ENCODE measurements around the gene SDCCAG8.

The SDCCAG8 gene

DNA sequence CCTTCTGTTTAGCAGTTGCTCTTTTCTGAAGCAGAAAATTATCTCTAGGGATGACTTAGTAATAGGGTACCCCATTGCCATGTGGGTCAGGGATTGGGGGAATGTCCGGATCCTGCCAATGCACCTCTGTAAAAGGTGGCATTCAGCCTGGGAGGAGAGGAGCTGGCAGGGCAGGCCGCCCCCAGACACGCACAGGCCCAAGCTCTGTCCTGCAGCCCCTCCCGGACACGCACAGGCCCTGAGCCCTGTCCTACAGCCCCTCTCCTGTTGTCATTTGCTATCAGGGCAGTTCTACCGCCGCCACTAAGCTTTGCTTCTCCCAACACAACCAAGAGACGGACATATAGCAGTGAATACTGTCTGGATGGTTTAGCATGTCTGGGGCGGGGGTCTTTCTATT is 219.1 kb downstream of the SDCCAG8 start:
- Histone ChIP-seq H3K27ac (ENCODE audit: low read depth, low read length) (no peak overlapping the region), H3K9me3 (ENCODE audit: control insufficient read depth in 1 of 2, low read length in 2 of 2) (no peaks in the 10 kb centered on the region), H3K9ac (ENCODE audit: low read depth in 1 of 2, low read length in 2 of 2) (no peak overlapping the region), H3K27me3 (ENCODE audit: control insufficient read depth in 1 of 2, insufficient read depth in 2 of 2, low read length in 2 of 2) (no peaks in the 10 kb centered on the region), H3K4me1 (ENCODE audit: control insufficient read depth in 1 of 2, insufficient read depth in 2 of 2, low read length in 2 of 2) (peaks cover 5 to 7% of the 10 kb centered on the region in 2 donors), H3K4me3 (ENCODE audit: low read depth in 1 of 2, low read length in 2 of 2) (no peak overlapping the region), H3K36me3 (ENCODE audit: control insufficient read depth in 1 of 2, insufficient read depth in 2 of 2, low read length in 2 of 2) (no peaks in the 10 kb centered on the region)

- Histone ChIP-seq H3K4me3 (ENCODE audit: low read depth in 1 of 2, low read length in 2 of 2) (no peak overlapping the region), H3K36me3 (ENCODE audit: control insufficient read depth in 1 of 2, insufficient read depth in 2 of 2, low read length in 2 of 2) (no peaks in the 10 kb centered on the region), H3K27me3 (ENCODE audit: control insufficient read depth in 1 of 2, insufficient read depth in 2 of 2, low read length in 2 of 2) (no peaks in the 10 kb centered on the region), H3K4me1 (ENCODE audit: control insufficient read depth in 1 of 2, insufficient read depth in 2 of 2, low read length in 2 of 2) (peaks cover 5 to 7% of the 10 kb centered on the region in 2 donors), H3K9me3 (ENCODE audit: control insufficient read depth in 1 of 2, low read length in 2 of 2) (no peaks in the 10 kb centered on the region), H3K27ac (ENCODE audit: low read depth, low read length) (no peak overlapping the region), H3K9ac (ENCODE audit: low read depth in 1 of 2, low read length in 2 of 2) (no peak overlapping the region)
Measured at GRCh38 chr1:243475966-243476365, 220.1 kb downstream of the SDCCAG8 start.

DNA sequence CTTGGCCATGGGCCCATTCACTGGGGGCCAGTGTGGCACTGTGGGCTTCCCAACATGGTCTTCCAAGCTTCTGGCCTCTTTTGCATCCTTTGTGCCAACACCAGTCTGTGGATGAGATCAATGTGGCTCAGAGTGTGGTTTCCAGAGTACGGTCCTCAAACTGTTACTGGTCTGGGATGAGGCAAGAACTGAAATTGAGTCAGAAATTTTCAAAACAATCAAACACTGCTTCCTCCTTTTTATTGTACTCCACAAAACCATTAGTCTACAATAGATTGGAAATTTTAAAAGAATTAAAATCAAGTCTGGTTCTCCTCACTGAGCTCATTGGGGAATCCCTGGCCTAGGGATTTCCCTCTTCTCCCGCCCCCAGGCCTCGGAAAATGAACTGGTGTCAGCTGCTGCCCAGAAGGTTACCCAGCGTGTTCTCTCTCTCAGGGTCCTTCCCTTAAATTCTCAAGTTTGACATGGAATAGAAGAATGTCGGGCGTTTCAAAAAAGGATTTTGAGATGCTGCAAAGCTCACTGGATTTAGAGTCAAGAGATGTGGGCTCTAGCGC is 222.0 kb downstream of the SDCCAG8 start:
- Histone ChIP-seq H3K4me1 (ENCODE audit: control insufficient read depth in 1 of 2, insufficient read depth in 2 of 2, low read length in 2 of 2) (no peaks in the 10 kb centered on the region), H3K9me3 (ENCODE audit: control insufficient read depth in 1 of 2, low read length in 2 of 2) (no peaks in the 10 kb centered on the region), H3K4me3 (ENCODE audit: low read depth in 1 of 2, low read length in 2 of 2) (no peak overlapping the region), H3K36me3 (ENCODE audit: control insufficient read depth in 1 of 2, insufficient read depth in 2 of 2, low read length in 2 of 2) (no peaks in the 10 kb centered on the region), H3K27me3 (ENCODE audit: control insufficient read depth in 1 of 2, insufficient read depth in 2 of 2, low read length in 2 of 2) (no peaks in the 10 kb centered on the region), H3K9ac (ENCODE audit: low read depth in 1 of 2, low read length in 2 of 2) (no peak overlapping the region), H3K27ac (ENCODE audit: low read depth, low read length) (no peak overlapping the region)

GRCh38 chr1:243481101-243481500 is 225.3 kb downstream of the SDCCAG8 start:
- H3K27ac ChIP-seq (ENCODE audit: low read depth, low read length) = no peak overlapping the region
- no peak overlapping the region for H3K9ac ChIP-seq (ENCODE audit: low read depth in 1 of 2, low read length in 2 of 2)
- H3K9me3 ChIP-seq (ENCODE audit: control insufficient read depth in 1 of 2, low read length in 2 of 2) = no peaks in the 10 kb centered on the region
- H3K4me1 ChIP-seq (ENCODE audit: control insufficient read depth in 1 of 2, insufficient read depth in 2 of 2, low read length in 2 of 2) = no peaks in the 10 kb centered on the region
- no peak overlapping the region for H3K4me3 ChIP-seq (ENCODE audit: low read depth in 1 of 2, low read length in 2 of 2)
- H3K36me3 ChIP-seq (ENCODE audit: control insufficient read depth in 1 of 2, insufficient read depth in 2 of 2, low read length in 2 of 2) = no peaks in the 10 kb centered on the region
- no peaks in the 10 kb centered on the region for H3K27me3 ChIP-seq (ENCODE audit: control insufficient read depth in 1 of 2, insufficient read depth in 2 of 2, low read length in 2 of 2)

DNA sequence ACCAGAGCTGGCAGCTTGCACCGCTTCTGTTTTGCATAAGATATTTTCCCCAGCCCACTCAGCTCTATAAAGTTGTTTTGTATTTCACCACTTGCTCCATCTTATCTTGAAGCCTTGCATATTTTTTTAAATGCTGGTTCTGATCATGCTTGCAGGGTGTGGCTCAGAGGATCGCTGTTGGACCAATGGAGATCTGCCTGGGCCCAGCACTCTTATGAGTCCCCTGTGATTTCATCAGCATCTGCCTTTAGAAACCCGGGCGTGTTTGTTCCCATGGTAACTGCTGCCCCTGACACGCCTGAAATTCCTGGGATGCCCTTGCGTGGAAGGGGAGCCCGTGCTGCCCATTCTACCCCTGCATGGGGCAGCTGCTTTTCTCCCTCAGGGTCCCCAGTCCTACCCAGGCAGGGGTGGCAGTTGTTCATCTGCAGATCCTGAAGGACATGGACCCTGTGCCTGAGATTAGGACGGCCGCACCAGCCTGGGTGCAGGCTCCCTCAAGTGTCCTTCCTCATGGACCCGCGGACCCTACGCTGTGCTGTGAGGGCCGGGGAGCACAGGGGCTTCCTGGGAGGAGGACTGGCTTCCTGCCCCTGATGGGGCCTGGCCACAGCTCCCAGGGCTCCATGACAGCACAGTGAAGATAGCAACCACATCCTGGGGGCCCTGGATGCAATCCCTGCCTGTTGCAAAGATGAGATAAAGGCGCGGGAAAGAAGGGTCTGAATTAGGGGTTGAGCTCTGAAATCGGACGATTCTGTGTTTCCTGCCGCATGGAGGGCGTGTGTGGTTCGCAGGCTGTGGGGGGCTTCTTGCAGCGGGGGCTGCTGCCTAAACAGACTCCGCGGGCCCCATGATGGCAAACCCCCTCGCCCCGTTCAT is 226.5 kb downstream of the SDCCAG8 start:
- Histone ChIP-seq H3K9me3 (ENCODE audit: control insufficient read depth in 1 of 2, low read length in 2 of 2) (no peaks in the 10 kb centered on the region), H3K4me1 (ENCODE audit: control insufficient read depth in 1 of 2, insufficient read depth in 2 of 2, low read length in 2 of 2) (no peaks in the 10 kb centered on the region), H3K9ac (ENCODE audit: low read depth in 1 of 2, low read length in 2 of 2) (no peak overlapping the region), H3K27ac (ENCODE audit: low read depth, low read length) (no peak overlapping the region), H3K27me3 (ENCODE audit: control insufficient read depth in 1 of 2, insufficient read depth in 2 of 2, low read length in 2 of 2) (no peaks in the 10 kb centered on the region), H3K36me3 (ENCODE audit: control insufficient read depth in 1 of 2, insufficient read depth in 2 of 2, low read length in 2 of 2) (no peaks in the 10 kb centered on the region), H3K4me3 (ENCODE audit: low read depth in 1 of 2, low read length in 2 of 2) (peak overlapping the region; percentile 46 to 56)

GRCh38 chr1:243483071-243483771 is 227.4 kb downstream of the SDCCAG8 start:
- Histone ChIP-seq H3K27me3 (ENCODE audit: control insufficient read depth in 1 of 2, insufficient read depth in 2 of 2, low read length in 2 of 2) (no peaks in the 10 kb centered on the region), H3K4me1 (ENCODE audit: control insufficient read depth in 1 of 2, insufficient read depth in 2 of 2, low read length in 2 of 2) (no peaks in the 10 kb centered on the region), H3K27ac (ENCODE audit: low read depth, low read length) (no peak overlapping the region), H3K4me3 (ENCODE audit: low read depth in 1 of 2, low read length in 2 of 2) (peak overlapping the region; percentile 46 to 56), H3K9ac (ENCODE audit: low read depth in 1 of 2, low read length in 2 of 2) (no peak overlapping the region), H3K9me3 (ENCODE audit: control insufficient read depth in 1 of 2, low read length in 2 of 2) (no peaks in the 10 kb centered on the region), H3K36me3 (ENCODE audit: control insufficient read depth in 1 of 2, insufficient read depth in 2 of 2, low read length in 2 of 2) (no peaks in the 10 kb centered on the region)

DNA sequence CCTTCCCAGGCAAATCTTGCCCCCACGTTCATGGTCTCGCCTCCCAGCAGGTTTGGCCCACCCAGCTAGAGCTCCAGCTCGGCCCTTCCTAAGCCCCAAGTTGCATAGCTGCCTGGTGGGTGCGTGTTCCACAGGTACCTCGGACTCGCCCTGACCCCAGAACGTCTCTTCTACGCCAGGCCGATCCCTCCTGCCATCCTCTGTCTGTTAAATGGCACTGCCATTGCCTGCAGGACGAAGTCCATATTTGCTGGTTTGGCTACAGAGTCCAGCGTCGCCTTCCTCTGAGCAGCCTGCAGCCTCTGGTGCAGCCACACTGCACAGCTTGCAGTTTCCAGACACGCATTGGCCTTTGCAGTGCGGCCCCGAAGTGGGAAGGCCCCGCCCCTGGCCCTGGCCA is 228.1 kb downstream of the SDCCAG8 start:
- no peaks in the 10 kb centered on the region for H3K36me3 ChIP-seq (ENCODE audit: control insufficient read depth in 1 of 2, insufficient read depth in 2 of 2, low read length in 2 of 2)
- no peak overlapping the region for H3K4me3 ChIP-seq (ENCODE audit: low read depth in 1 of 2, low read length in 2 of 2)
- H3K27ac ChIP-seq (ENCODE audit: low read depth, low read length) = no peak overlapping the region
- no peaks in the 10 kb centered on the region for H3K4me1 ChIP-seq (ENCODE audit: control insufficient read depth in 1 of 2, insufficient read depth in 2 of 2, low read length in 2 of 2)
- no peaks in the 10 kb centered on the region for H3K9me3 ChIP-seq (ENCODE audit: control insufficient read depth in 1 of 2, low read length in 2 of 2)
- H3K9ac ChIP-seq (ENCODE audit: low read depth in 1 of 2, low read length in 2 of 2) = no peak overlapping the region
- no peaks in the 10 kb centered on the region for H3K27me3 ChIP-seq (ENCODE audit: control insufficient read depth in 1 of 2, insufficient read depth in 2 of 2, low read length in 2 of 2)

GRCh38 chr1:243487036-243487648 is 231.3 kb downstream of the SDCCAG8 start:
- no peak overlapping the region for H3K27ac ChIP-seq (ENCODE audit: low read depth, low read length)

DNA sequence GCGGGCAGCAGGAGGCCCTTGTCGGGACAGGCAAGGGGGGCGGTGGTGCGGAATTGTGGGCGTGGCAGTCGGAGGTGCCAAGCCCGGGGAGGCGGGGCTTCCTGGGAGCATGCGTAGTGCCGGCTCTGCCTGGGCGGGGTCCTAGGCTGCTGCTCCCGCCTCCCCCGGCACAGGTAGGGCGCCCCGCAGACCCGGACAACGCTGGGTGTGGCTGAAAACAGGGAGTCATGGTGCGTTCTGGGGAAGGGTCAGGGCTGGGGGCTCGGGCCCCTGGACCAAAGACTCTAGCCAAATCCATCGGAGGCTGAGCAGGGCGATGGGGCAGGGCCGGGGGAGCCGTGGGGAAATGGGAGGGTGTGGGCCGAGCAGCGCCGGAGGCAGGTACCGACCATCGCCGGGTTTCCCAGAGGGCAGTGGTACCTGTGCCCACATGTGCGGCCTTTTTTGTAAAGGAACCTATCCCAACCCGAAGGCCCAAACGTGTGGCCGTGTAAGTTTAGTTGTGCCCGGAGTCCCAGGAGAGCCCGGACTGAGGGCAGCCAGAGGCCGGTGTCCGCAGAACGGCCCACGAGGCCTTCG is 231.9 kb downstream of the SDCCAG8 start:
- no peak overlapping the region for H3K9ac ChIP-seq (ENCODE audit: low read depth in 1 of 2, low read length in 2 of 2)
- H3K9me3 ChIP-seq (ENCODE audit: control insufficient read depth in 1 of 2, low read length in 2 of 2) = no peaks in the 10 kb centered on the region
- H3K4me3 ChIP-seq (ENCODE audit: low read depth in 1 of 2, low read length in 2 of 2) = no peak overlapping the region
- H3K27me3 ChIP-seq (ENCODE audit: control insufficient read depth in 1 of 2, insufficient read depth in 2 of 2, low read length in 2 of 2) = no peaks in the 10 kb centered on the region
- H3K4me1 ChIP-seq (ENCODE audit: control insufficient read depth in 1 of 2, insufficient read depth in 2 of 2, low read length in 2 of 2) = peaks cover 0 to 4% of the 10 kb centered on the region in 2 donors
- H3K27ac ChIP-seq (ENCODE audit: low read depth, low read length) = no peak overlapping the region
- H3K36me3 ChIP-seq (ENCODE audit: control insufficient read depth in 1 of 2, insufficient read depth in 2 of 2, low read length in 2 of 2) = peaks cover 0 to 9% of the 10 kb centered on the region in 2 donors

More at GRCh38 chr1:243487036-243487648, 231.3 kb downstream of the SDCCAG8 start:
- no peak overlapping the region for H3K9ac ChIP-seq (ENCODE audit: low read depth in 1 of 2, low read length in 2 of 2)
- peaks cover 0 to 4% of the 10 kb centered on the region in 2 donors for H3K4me1 ChIP-seq (ENCODE audit: control insufficient read depth in 1 of 2, insufficient read depth in 2 of 2, low read length in 2 of 2)
- no peak overlapping the region for H3K4me3 ChIP-seq (ENCODE audit: low read depth in 1 of 2, low read length in 2 of 2)
- peaks cover 0 to 9% of the 10 kb centered on the region in 2 donors for H3K36me3 ChIP-seq (ENCODE audit: control insufficient read depth in 1 of 2, insufficient read depth in 2 of 2, low read length in 2 of 2)
- no peaks in the 10 kb centered on the region for H3K27me3 ChIP-seq (ENCODE audit: control insufficient read depth in 1 of 2, insufficient read depth in 2 of 2, low read length in 2 of 2)
- H3K9me3 ChIP-seq (ENCODE audit: control insufficient read depth in 1 of 2, low read length in 2 of 2) = no peaks in the 10 kb centered on the region

Data from duodenal mucosa (tissue), 2 donors.